PC-9 (cell line): ENCODE data around the gene USP43. TPM values are rescaled to one million over a fixed set of nuclear protein-coding genes. Genes with fewer than 3 reads are reported as not detected.

ENCODE experiments used
- BruUV-seq: library from RNA; stranded (reverse); fragments of 400-500 nt; replicated peaks from 2 replicates; lab custom pipeline; 2021; lab: Mats Ljungman, UMichigan
- CTCF ChIA-PET: fragments of 300-600 bp; sonication (Branson Sonifier 250); formaldehyde crosslinking; loops from one replicate; lab custom pipeline; 2022; ENCODE audit warnings: antibody characterized with exemption; lab: Charles Lee
- POLR2A ChIA-PET: fragments of 300-600 bp; sonication (Branson Sonifier 250); formaldehyde crosslinking; loops from one replicate; lab custom pipeline; 2022; ENCODE audit warnings: antibody characterized with exemption; ENCODE audit not compliant: unreplicated experiment; lab: Charles Lee
- DNase-seq, 2 experiments: peaks; one replicate each; pipeline versions ENCODE4 v3.0.0 to v3.0.0-alpha.2; 2015 to 2022; ENCODE audit warnings: mixed read lengths in 1 of 2
- H2AFZ ChIP-seq: fragments of 200-600 bp; sonication (generic); 2 replicates; pipeline ENCODE4 v1.8.1; 2017; ENCODE audit warnings: antibody characterized with exemption
- H3F3A ChIP-seq: fragments of 200-600 bp; sonication (generic); 2 replicates; pipeline ENCODE4 v1.8.1; 2017; ENCODE audit warnings: antibody characterized with exemption, mild to moderate bottlenecking, low read depth; ENCODE audit not compliant: insufficient read depth
- H3K27ac ChIP-seq: fragments of 200-600 bp; sonication (generic); 2 replicates; pipeline ENCODE4 v1.6.1; 2016; ENCODE audit warnings: mixed run types
- H3K27me3 ChIP-seq: fragments of 200-600 bp; sonication (generic); 2 replicates; pipeline ENCODE4 v1.6.1; 2016; ENCODE audit warnings: low read depth, mixed run types; ENCODE audit not compliant: insufficient read depth
- H3K36me3 ChIP-seq: fragments of 200-600 bp; sonication (generic); 2 replicates; pipeline ENCODE4 v1.6.1; 2016; ENCODE audit warnings: low read depth, mixed run types
- H3K4me1 ChIP-seq: fragments of 200-600 bp; sonication (generic); replicated peaks from 2 replicates; pipeline ENCODE4 v1.6.1; 2016; ENCODE audit warnings: mixed run types; ENCODE audit not compliant: insufficient read depth
- H3K4me2 ChIP-seq: fragments of 200-600 bp; sonication (generic); 2 replicates; pipeline ENCODE4 v1.6.1; 2017; ENCODE audit warnings: mixed run types
- H3K4me3 ChIP-seq: fragments of 200-600 bp; sonication (generic); 2 replicates; pipeline ENCODE4 v1.6.1; 2016; ENCODE audit warnings: mixed run types
- H3K79me2 ChIP-seq: fragments of 200-600 bp; sonication (generic); 2 replicates; pipeline ENCODE4 v1.6.1; 2017; ENCODE audit warnings: low read depth, mixed run types
- H3K9me2 ChIP-seq: fragments of 200-600 bp; sonication (generic); 2 replicates; pipeline ENCODE4 v1.8.1; 2017; ENCODE audit warnings: mild to moderate bottlenecking; ENCODE audit not compliant: insufficient read depth
- H3K9me3 ChIP-seq: fragments of 200-600 bp; sonication (generic); 2 replicates; pipeline ENCODE4 v1.8.1; 2016; ENCODE audit warnings: low read depth; ENCODE audit not compliant: insufficient read depth
- H4K20me1 ChIP-seq: fragments of 200-600 bp; sonication (generic); 2 replicates; pipeline ENCODE4 v1.8.1; 2017; ENCODE audit not compliant: insufficient read depth
- CTCF ChIP-seq: fragments of 200-600 bp; sonication (generic); conservative IDR thresholded peaks from 2 replicates; pipeline ENCODE4 v1.6.1; 2017; ENCODE audit warnings: mixed run types, antibody characterized with exemption, mild to moderate bottlenecking, moderate library complexity
- EZH2 ChIP-seq: fragments of 200-600 bp; sonication (generic); IDR thresholded peaks from 2 replicates; pipeline ENCODE4 v1.8.0; 2017; ENCODE audit warnings: antibody characterized with exemption, low read depth
- intact Hi-C: fragments of 100-400 bp; cut with micrococcal nuclease; formaldehyde crosslinking; loops from one replicate; pipeline ENCODE4 v1.10.0; 2022; ENCODE audit not compliant: unreplicated experiment
- total RNA-seq: library from RNA; stranded (reverse); gene quantifications from 2 replicates; pipeline ENCODE4 v1.2.3, GENCODE V29; 2021

USP43 gene
- total RNA-seq, 1 experiment from 2014 or later = 16.0 TPM

- H4K20me1 ChIP-seq = no peaks in the 10 kb centered on the region
- no peaks in the 10 kb centered on the region for H3K9me3 ChIP-seq
- no peak overlapping the region for H2AFZ ChIP-seq
- peak overlapping the region; percentile 92; the same call in 1 of the 2 replicates for H3K27ac ChIP-seq
- peaks cover 45% of the 10 kb centered on the region for H3K79me2 ChIP-seq
- H3K27me3 ChIP-seq = no peaks in the 10 kb centered on the region
- peaks cover 9% of the 10 kb centered on the region; the same call in 1 of the 2 replicates for H3F3A ChIP-seq
- no peaks in the 10 kb centered on the region for H3K36me3 ChIP-seq
- intact Hi-C loops = loop anchor here (2.0 to 10.0 kb wide), 2 partner anchors 190 to 278 kb away; no protein-coding TSS in a partner anchor
- no TSS peak for BruUV-seq
- CTCF ChIA-PET = interaction anchor here (0.6 kb wide), 1 partner anchor 982 kb away, joined by 6 read pairs; no protein-coding TSS in a partner anchor
- peaks cover 25% of the 10 kb centered on the region for H3K4me1 ChIP-seq
- POLR2A ChIA-PET = interaction anchor here (0.5 to 0.7 kb wide), 4 partner anchors 9 to 71 kb away, joined by 3 to 16 read pairs (median 4); partner anchors contain the start of gene STX8
- DNase-seq = peak; percentile 71 to 76
- H3K9me2 ChIP-seq = no peaks in the 10 kb centered on the region
- peak overlapping the region; percentile 94 for H3K4me3 ChIP-seq
- peak overlapping the region; percentile 86 for H3K4me2 ChIP-seq
- TF ChIP-seq EZH2 = no peak
- no peak for TF ChIP-seq CTCF
Observed at GRCh38 chr17:9647014-9647413, 1.7 kb downstream of the USP43 start.

- TF ChIP-seq EZH2 (no peak), CTCF (no peak)
- H3K4me3 ChIP-seq = peak overlapping the region; percentile 13; the same call in 1 of the 2 replicates
- H2AFZ ChIP-seq = no peak overlapping the region
- no peaks in the 10 kb centered on the region for H3K9me3 ChIP-seq
- peak overlapping the region; percentile 86 for H3K4me2 ChIP-seq
- no TSS peak for BruUV-seq
- no peak for DNase-seq
- peak overlapping the region; percentile 62 for H3K27ac ChIP-seq
- ChIA-PET POLR2A (interaction anchor here (0.6 to 0.9 kb wide), 3 partner anchors 20 to 1213 kb away, joined by 3 to 35 read pairs (median 6); partner anchors contain the start of gene NDEL1), CTCF (interaction anchor here (0.6 kb wide), 1 partner anchor 120 kb away, joined by 3 read pairs; no protein-coding TSS in a partner anchor)
- H4K20me1 ChIP-seq = no peaks in the 10 kb centered on the region
- peaks cover 25% of the 10 kb centered on the region for H3K4me1 ChIP-seq
- intact Hi-C loops = loop anchor here (1.0 to 10.0 kb wide), 3 partner anchors 21 to 276 kb away; no protein-coding TSS in a partner anchor
- peaks cover 9% of the 10 kb centered on the region; the same call in 1 of the 2 replicates for H3F3A ChIP-seq
- H3K79me2 ChIP-seq = peaks cover 51% of the 10 kb centered on the region
- no peaks in the 10 kb centered on the region for H3K9me2 ChIP-seq
- no peaks in the 10 kb centered on the region for H3K27me3 ChIP-seq
- no peaks in the 10 kb centered on the region for H3K36me3 ChIP-seq
Observed at GRCh38 chr17:9648521-9649110, 3.3 kb downstream of the USP43 start.

GRCh38 chr17:9658593-9659211 is 13.4 kb downstream of the USP43 start:
- POLR2A ChIA-PET = interaction anchor here (0.5 kb wide), 1 partner anchor 257 kb away, joined by 3 read pairs; no protein-coding TSS in a partner anchor
- CTCF ChIA-PET = no interaction called here
- TF ChIP-seq EZH2 (no peak), CTCF (no peak)
- no peaks in the 10 kb centered on the region for H4K20me1 ChIP-seq
- H3K4me1 ChIP-seq = no peaks in the 10 kb centered on the region
- no peaks in the 10 kb centered on the region for H3F3A ChIP-seq
- no peaks in the 10 kb centered on the region for H3K79me2 ChIP-seq
- H3K27ac ChIP-seq = no peak overlapping the region
- H2AFZ ChIP-seq = no peak overlapping the region
- DNase-seq = no peak
- no peaks in the 10 kb centered on the region for H3K9me3 ChIP-seq
- H3K36me3 ChIP-seq = no peaks in the 10 kb centered on the region
- H3K4me3 ChIP-seq = no peak overlapping the region
- no TSS peak for BruUV-seq
- H3K4me2 ChIP-seq = no peak overlapping the region
- H3K27me3 ChIP-seq = no peaks in the 10 kb centered on the region
- intact Hi-C loops = no loop called here
- H3K9me2 ChIP-seq = no peaks in the 10 kb centered on the region
